HL-60/S4 treated with retinoic acid at 250 ng/mL for 4 days and 3 days (cell line): ENCODE measurements around the gene DCTN2.
"Not testable (repeated sequence)": the region's sequence is repeated elsewhere in the genome, so short reads cannot be mapped to it uniquely, and the experiment has no call there.

Experiments used
- in situ Hi-C: fragments of 300-500 bp; cut with MboI; formaldehyde crosslinking; loops from 2 replicates; pipeline ENCODE4 v1.7.0; 2022; ENCODE audit warnings: low sequenced_read_pairs

Gene DCTN2

GRCh38 chr12:57495051-57495701 lies 51.8 kb downstream of the DCTN2 start:
- in situ Hi-C loops: not testable (repeated sequence)

GRCh38 chr12:57491393-57492280 lies 55.4 kb downstream of the DCTN2 start:
- in situ Hi-C loops: no loop called here

GRCh38 chr12:57490126-57490525 lies 56.9 kb downstream of the DCTN2 start:
- in situ Hi-C loops: no loop called here

GRCh38 chr12:57489157-57489641 lies 57.8 kb downstream of the DCTN2 start:
- in situ Hi-C loops: no loop called here

GRCh38 chr12:57488402-57489156 lies 58.4 kb downstream of the DCTN2 start:
- in situ Hi-C loops: no loop called here

GRCh38 chr12:57487597-57488401 lies 59.2 kb downstream of the DCTN2 start, which contains the start of gene MARS1:
Gene MARS1 (plus strand): TSS chr12:57488068. CDS start chr12:57488091, 23 bp downstream.
- in situ Hi-C loops: no loop called here

GRCh38 chr12:57487055-57487596 lies 59.9 kb downstream of the DCTN2 start:
- in situ Hi-C loops: no loop called here

- in situ Hi-C loops: no loop called here
Observed at GRCh38 chr12:57485695-57486094, 61.3 kb downstream of the DCTN2 start.

GRCh38 chr12:57483466-57483865 lies 63.5 kb downstream of the DCTN2 start:
- in situ Hi-C loops: no loop called here

GRCh38 chr12:57481671-57482070 lies 65.3 kb downstream of the DCTN2 start:
- in situ Hi-C loops: no loop called here
